MM.1S (cell line): ENCODE measurements around the gene OLFML2A.

ENCODE experiments used
- DNase-seq: peaks from one replicate; pipeline ENCODE4 v3.0.0-alpha.2; 2015
- H2AFZ ChIP-seq: fragments of 300-600 bp; sonication (generic); 2 replicates; pipeline ENCODE4 v1.6.0; 2016; ENCODE audit warnings: antibody characterized with exemption, low read length
- H3F3A ChIP-seq: fragments of 300-600 bp; sonication (generic); 2 replicates; pipeline ENCODE4 v1.6.1; 2016; ENCODE audit warnings: mild to moderate bottlenecking, antibody characterized with exemption, low read length, moderate library complexity, mixed read lengths; ENCODE audit not compliant: insufficient read depth
- H3K27ac ChIP-seq: fragments of 300-600 bp; sonication (generic); 2 replicates; pipeline ENCODE4 v1.5.1; 2016; ENCODE audit warnings: mild to moderate bottlenecking, low read length
- H3K27me3 ChIP-seq: fragments of 300-600 bp; sonication (generic); replicated peaks from 2 replicates; pipeline ENCODE4 v1.6.0; 2016; ENCODE audit warnings: low read length; ENCODE audit not compliant: insufficient read depth
- H3K36me3 ChIP-seq: fragments of 300-600 bp; sonication (generic); replicated peaks from 2 replicates; pipeline ENCODE4 v1.6.1; 2016; ENCODE audit warnings: mild to moderate bottlenecking, low read length, mixed read lengths; ENCODE audit not compliant: insufficient read depth
- H3K4me1 ChIP-seq: fragments of 300-600 bp; sonication (generic); 2 replicates; pipeline ENCODE4 v1.6.1; 2016; ENCODE audit warnings: low read length, mixed read lengths
- H3K4me2 ChIP-seq: fragments of 300-600 bp; sonication (generic); 2 replicates; pipeline ENCODE4 v1.6.0; 2016; ENCODE audit warnings: low read depth, low read length
- H3K4me3 ChIP-seq: fragments of 300-600 bp; sonication (generic); 2 replicates; pipeline ENCODE4 v1.5.1; 2016; ENCODE audit warnings: low read length, mixed read lengths
- H3K79me2 ChIP-seq: fragments of 300-600 bp; sonication (generic); 2 replicates; pipeline ENCODE4 v1.6.1; 2016; ENCODE audit warnings: mixed run types, low read length, mixed read lengths
- H3K9ac ChIP-seq: fragments of 300-600 bp; sonication (generic); 2 replicates; pipeline ENCODE4 v1.6.1; 2016; ENCODE audit warnings: low read length, mixed read lengths
- H3K9me2 ChIP-seq: fragments of 300-600 bp; sonication (generic); replicated peaks from 2 replicates; pipeline ENCODE4 v1.6.1; 2016; ENCODE audit warnings: mild to moderate bottlenecking, low read length, mixed read lengths; ENCODE audit not compliant: insufficient read depth
- H3K9me3 ChIP-seq: fragments of 300-600 bp; sonication (generic); replicated peaks from 2 replicates; pipeline ENCODE4 v1.6.1; 2016; ENCODE audit warnings: mild to moderate bottlenecking, low read length, mixed read lengths; ENCODE audit not compliant: insufficient read depth
- H4K20me1 ChIP-seq: fragments of 300-600 bp; sonication (generic); 2 replicates; pipeline ENCODE4 v1.6.1; 2016; ENCODE audit warnings: mild to moderate bottlenecking, low read length, moderate library complexity, mixed read lengths; ENCODE audit not compliant: insufficient read depth
- EZH2 ChIP-seq: fragments of 300-600 bp; sonication (generic); optimal IDR thresholded peaks from 2 replicates; pipeline ENCODE3; 2017; ENCODE audit warnings: low read depth, mild to moderate bottlenecking, antibody characterized with exemption, low read length, mixed read lengths
- EZH2phosphoT487 ChIP-seq: fragments of 300-600 bp; sonication (generic); IDR thresholded peaks from 2 replicates; pipeline ENCODE4 v1.6.1; 2018; ENCODE audit warnings: antibody characterized with exemption, low read length
- TF ChIP-seq, protein P1 (sequence below): fragments of 300-600 bp; sonication (generic); IDR thresholded peaks from 2 replicates; pipeline ENCODE4 v1.5.1; 2016; ENCODE audit warnings: antibody characterized with exemption, low read length, mixed read lengths

Gene OLFML2A

DNA sequence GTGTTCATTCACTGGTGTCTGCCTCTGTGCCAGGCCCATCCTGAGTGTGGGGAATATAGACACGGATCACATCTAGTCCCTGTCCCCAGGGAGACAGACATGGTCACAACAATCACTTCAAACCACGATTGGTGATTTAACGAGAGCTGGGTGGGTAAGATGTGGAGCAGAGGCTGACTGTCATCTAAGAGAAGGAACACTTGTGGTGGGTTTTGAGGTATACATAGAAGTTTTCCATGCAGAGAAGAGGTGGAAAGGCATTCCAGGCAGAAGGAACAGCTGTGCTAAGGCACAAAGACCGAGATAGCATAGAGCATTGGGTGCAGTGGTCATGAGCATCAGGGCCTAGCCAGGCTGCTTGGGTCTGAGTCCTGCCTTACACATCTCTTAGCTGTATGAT is 53.7 kb downstream of the OLFML2A start:
- Histone ChIP-seq H3K27me3 (no peaks in the 10 kb centered on the region), H3K4me2 (no peak overlapping the region), H3K9ac (no peak overlapping the region), H3K9me2 (no peaks in the 10 kb centered on the region), H3K79me2 (no peaks in the 10 kb centered on the region), H4K20me1 (no peaks in the 10 kb centered on the region), H2AFZ (no peak overlapping the region), H3K4me3 (no peak overlapping the region), H3K27ac (no peak overlapping the region), H3K4me1 (no peaks in the 10 kb centered on the region), H3K36me3 (no peaks in the 10 kb centered on the region), H3F3A (no peaks in the 10 kb centered on the region), H3K9me3 (no peaks in the 10 kb centered on the region)
- no peak for DNase-seq
- TF ChIP-seq, protein P1, sequence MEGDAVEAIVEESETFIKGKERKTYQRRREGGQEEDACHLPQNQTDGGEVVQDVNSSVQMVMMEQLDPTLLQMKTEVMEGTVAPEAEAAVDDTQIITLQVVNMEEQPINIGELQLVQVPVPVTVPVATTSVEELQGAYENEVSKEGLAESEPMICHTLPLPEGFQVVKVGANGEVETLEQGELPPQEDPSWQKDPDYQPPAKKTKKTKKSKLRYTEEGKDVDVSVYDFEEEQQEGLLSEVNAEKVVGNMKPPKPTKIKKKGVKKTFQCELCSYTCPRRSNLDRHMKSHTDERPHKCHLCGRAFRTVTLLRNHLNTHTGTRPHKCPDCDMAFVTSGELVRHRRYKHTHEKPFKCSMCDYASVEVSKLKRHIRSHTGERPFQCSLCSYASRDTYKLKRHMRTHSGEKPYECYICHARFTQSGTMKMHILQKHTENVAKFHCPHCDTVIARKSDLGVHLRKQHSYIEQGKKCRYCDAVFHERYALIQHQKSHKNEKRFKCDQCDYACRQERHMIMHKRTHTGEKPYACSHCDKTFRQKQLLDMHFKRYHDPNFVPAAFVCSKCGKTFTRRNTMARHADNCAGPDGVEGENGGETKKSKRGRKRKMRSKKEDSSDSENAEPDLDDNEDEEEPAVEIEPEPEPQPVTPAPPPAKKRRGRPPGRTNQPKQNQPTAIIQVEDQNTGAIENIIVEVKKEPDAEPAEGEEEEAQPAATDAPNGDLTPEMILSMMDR: no peak
- no peak for TF ChIP-seq EZH2
- no peak for TF ChIP-seq EZH2phosphoT487

DNA sequence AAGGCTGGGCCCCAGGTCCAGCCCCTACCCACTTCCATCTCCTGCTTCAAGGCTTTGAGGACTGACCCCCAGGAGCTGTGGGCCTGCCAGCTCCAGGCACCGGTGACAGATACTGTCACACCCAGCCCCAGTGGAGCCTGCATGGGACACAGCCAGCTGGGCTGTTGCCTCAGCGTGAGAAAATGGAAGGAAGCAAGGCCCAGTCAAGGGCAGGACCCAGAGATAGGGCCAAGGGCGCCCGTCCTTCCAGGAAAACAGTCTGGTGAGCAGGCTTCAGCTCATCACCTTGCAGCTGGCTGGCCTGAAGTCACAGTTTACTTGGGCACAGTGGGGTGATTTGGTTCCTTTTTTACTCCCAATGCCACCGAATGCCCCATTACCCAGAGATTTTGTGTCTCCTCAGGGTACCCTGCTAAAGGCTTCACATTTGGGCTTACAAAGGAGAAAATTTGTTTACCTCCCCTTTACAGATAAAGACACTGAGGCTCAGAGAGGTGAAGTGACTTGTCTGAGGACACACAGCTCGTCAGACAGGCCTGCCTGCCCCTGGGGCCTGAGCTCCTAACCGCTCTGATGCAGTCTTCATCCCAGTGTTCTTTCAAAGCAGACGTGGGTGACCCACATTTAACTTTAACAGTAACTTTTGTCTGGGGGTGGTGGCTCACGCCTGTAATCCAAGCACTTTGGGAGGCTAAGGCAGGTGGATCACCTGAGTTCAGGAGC is 54.9 kb downstream of the OLFML2A start:
- H3K27me3 ChIP-seq: no peaks in the 10 kb centered on the region
- no peaks in the 10 kb centered on the region for H4K20me1 ChIP-seq
- no peaks in the 10 kb centered on the region for H3K79me2 ChIP-seq
- H3K9me2 ChIP-seq: no peaks in the 10 kb centered on the region
- H3K4me2 ChIP-seq: no peak overlapping the region
- no peak for DNase-seq
- no peak overlapping the region for H3K4me3 ChIP-seq
- H3F3A ChIP-seq: no peaks in the 10 kb centered on the region
- H3K27ac ChIP-seq: no peak overlapping the region
- H3K36me3 ChIP-seq: no peaks in the 10 kb centered on the region
- H3K9me3 ChIP-seq: no peaks in the 10 kb centered on the region
- TF ChIP-seq EZH2phosphoT487 (no peak), EZH2 (no peak)
- TF ChIP-seq, protein P1: no peak
- no peak overlapping the region for H3K9ac ChIP-seq
- no peak overlapping the region for H2AFZ ChIP-seq
- no peaks in the 10 kb centered on the region for H3K4me1 ChIP-seq

DNA sequence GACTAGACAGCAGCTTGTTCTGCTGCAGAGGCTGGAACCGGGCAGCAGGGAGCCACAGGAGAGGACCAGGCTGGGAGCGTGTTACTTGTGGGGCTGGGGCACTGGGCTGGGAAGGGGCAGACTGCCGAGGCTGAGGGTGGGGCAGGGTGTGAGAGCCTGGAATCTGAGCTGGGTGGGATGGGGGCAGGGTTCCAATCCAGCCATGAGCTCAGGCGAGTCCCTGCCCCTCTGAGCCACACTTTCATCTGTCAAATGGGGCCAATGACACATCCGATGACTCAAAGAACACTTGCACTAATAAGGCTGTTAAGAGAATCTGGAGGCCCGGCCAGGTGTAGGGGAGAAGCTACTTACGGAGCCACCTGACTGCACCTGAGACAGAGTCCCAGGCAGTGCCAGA is 57.7 kb downstream of the OLFML2A start:
- Histone ChIP-seq H3K9me2 (no peaks in the 10 kb centered on the region), H3K79me2 (no peaks in the 10 kb centered on the region), H4K20me1 (no peaks in the 10 kb centered on the region), H3K27me3 (no peaks in the 10 kb centered on the region), H3K27ac (no peak overlapping the region), H3K36me3 (no peaks in the 10 kb centered on the region), H2AFZ (no peak overlapping the region), H3K9me3 (no peaks in the 10 kb centered on the region), H3K9ac (no peak overlapping the region), H3F3A (no peaks in the 10 kb centered on the region), H3K4me2 (no peak overlapping the region), H3K4me3 (no peak overlapping the region), H3K4me1 (no peaks in the 10 kb centered on the region)
- TF ChIP-seq EZH2 (no peak), EZH2phosphoT487 (no peak)
- TF ChIP-seq, protein P1: no peak
- DNase-seq: no peak
